ENCODE data around the gene APOBEC3A. TPM values are rescaled to one million over a fixed set of nuclear protein-coding genes. Genes with fewer than 3 reads are reported as not detected.

Gene APOBEC3A
- total and polyA plus RNA-seq, 2 donors (not counting 1 experiment from before 2014, with no cell fraction given), result 2.8 TPM; not detected in 1

DNA sequence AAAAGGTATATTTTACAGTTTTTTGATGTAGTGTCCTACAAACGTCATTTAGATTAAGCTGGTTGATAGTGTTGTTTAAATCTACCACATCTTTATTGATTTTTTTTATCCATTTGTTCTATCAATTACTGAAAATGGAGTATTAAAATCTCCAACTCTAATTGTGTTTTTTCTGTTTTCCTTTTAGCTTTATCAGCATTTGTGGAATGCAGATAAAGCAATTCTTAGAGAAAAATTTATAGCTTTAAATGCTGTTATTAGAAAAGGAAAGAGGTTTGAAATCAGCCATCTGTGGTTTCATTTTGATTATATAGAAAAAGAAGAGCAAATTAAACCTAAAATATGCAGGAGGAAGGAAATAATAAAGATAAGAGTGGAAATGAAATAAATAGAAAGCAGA is 46.0 kb upstream of the APOBEC3A start:
- no peak overlapping the region for H3K4me3 ChIP-seq (ENCODE audit: control extremely low read depth in 1 of 5, extremely low read depth in 1 of 5, insufficient read depth in 1 of 5, low read depth in 2 of 5, low read length in 4 of 5)
- DNase-seq (no peak), ATAC-seq (ENCODE audit: low read depth) (no peak)
- no peak overlapping the region for H3K9ac ChIP-seq (ENCODE audit: low read length)
- ChIA-PET POLR2A (no interaction called here), CTCF (no interaction called here)
- no peaks in the 10 kb centered on the region for H4K20me1 ChIP-seq (ENCODE audit: control insufficient read depth, insufficient read depth, low read length, poor library complexity, severe bottlenecking)
- Mint-ChIP-seq H3K27ac (no peak overlapping the region), H3K4me3 (no peak overlapping the region), H3K9me3 (ENCODE audit: insufficient read depth) (no peaks in the 10 kb centered on the region), H3K27me3 (peaks cover 51% of the 10 kb centered on the region), H3K4me1 (no peaks in the 10 kb centered on the region)
- no peak overlapping the region for H3K27ac ChIP-seq (ENCODE audit: low read length in 2 of 2)
- H3K27me3 ChIP-seq (replicated peaks in 1 of 4; ENCODE audit: control extremely low read depth in 1 of 4, control insufficient read depth in 3 of 4, insufficient read depth in 4 of 4, low read length in 3 of 4), result peaks cover 0 to 11% (median 6%) of the 10 kb centered on the region in 4 experiments
- intact Hi-C loops (cut with micrococcal nuclease), result no loop called here
- no peak overlapping the region for H3K4me2 ChIP-seq (replicated peaks; ENCODE audit: low read depth, low read length, poor library complexity, severe bottlenecking)
- no peaks in the 10 kb centered on the region for H3K9me3 ChIP-seq (ENCODE audit: control extremely low read depth in 1 of 3, control insufficient read depth in 2 of 3, insufficient read depth in 1 of 3, low read length in 2 of 3)
- TF ChIP-seq, protein P1, sequence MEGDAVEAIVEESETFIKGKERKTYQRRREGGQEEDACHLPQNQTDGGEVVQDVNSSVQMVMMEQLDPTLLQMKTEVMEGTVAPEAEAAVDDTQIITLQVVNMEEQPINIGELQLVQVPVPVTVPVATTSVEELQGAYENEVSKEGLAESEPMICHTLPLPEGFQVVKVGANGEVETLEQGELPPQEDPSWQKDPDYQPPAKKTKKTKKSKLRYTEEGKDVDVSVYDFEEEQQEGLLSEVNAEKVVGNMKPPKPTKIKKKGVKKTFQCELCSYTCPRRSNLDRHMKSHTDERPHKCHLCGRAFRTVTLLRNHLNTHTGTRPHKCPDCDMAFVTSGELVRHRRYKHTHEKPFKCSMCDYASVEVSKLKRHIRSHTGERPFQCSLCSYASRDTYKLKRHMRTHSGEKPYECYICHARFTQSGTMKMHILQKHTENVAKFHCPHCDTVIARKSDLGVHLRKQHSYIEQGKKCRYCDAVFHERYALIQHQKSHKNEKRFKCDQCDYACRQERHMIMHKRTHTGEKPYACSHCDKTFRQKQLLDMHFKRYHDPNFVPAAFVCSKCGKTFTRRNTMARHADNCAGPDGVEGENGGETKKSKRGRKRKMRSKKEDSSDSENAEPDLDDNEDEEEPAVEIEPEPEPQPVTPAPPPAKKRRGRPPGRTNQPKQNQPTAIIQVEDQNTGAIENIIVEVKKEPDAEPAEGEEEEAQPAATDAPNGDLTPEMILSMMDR (IDR thresholded peaks at IDR 0.05), result no peak
- TF ChIP-seq EZH2 (IDR thresholded peaks at IDR 0.05; ENCODE audit: borderline replicate concordance, insufficient read depth, low read depth, low read length, poor library complexity, severe bottlenecking), result no peak
- H2AFZ ChIP-seq (ENCODE audit: insufficient read depth, low read depth, low read length, poor library complexity, severe bottlenecking), result no peak overlapping the region
- H3K79me2 ChIP-seq (ENCODE audit: control insufficient read depth, insufficient read depth, low read length), result no peaks in the 10 kb centered on the region
- no peaks in the 10 kb centered on the region for H3K36me3 ChIP-seq (replicated peaks in 1 of 2; ENCODE audit: control extremely low read depth in 1 of 2, control insufficient read depth in 1 of 2, extremely low read depth in 1 of 2, insufficient read depth in 2 of 2, low read length in 1 of 2)
- no CpG with 5 or more reads among the region's 1 CpG for WGBS (ENCODE audit: insufficient coverage)
- peaks cover 0 to 6% of the 10 kb centered on the region in 2 donors for H3K4me1 ChIP-seq (ENCODE audit: control insufficient read depth in 2 of 2, insufficient read depth in 2 of 2, low read length in 2 of 2)

DNA sequence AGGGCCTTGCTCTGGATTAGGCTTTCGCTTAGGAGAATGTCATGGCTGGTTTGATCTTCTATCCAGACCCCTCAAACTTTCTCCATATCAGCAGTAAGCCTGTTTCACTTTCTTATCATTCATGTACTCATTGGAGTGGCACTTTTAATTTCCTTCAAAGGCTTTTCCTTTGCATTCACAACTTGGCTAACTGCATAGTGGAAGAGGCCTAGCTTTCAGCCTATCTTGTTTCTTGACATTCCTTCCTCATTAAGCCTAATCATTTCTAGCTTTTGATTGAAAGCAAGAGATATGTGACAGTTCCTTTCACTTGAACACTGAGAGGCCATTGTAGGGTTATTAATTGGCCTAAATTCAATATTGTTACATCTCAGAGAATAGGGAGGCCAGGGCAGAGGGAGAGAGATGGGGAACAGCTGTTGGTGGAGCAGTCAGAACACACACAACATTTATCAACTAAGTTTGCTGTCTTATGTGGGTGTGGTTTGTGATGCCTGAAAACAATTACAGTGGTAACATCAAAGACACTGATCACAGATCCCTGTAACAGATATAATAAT is 37.7 kb upstream of the APOBEC3A start:
- no peaks in the 10 kb centered on the region for H3K9me3 Mint-ChIP-seq (ENCODE audit: insufficient read depth)
- H4K20me1 ChIP-seq (ENCODE audit: control insufficient read depth, insufficient read depth, low read length, poor library complexity, severe bottlenecking), result no peaks in the 10 kb centered on the region
- no peak for TF ChIP-seq EZH2 (IDR thresholded peaks at IDR 0.05; ENCODE audit: borderline replicate concordance, insufficient read depth, low read depth, low read length, poor library complexity, severe bottlenecking)
- TF ChIP-seq, protein P1 (IDR thresholded peaks at IDR 0.05), result no peak
- no peak overlapping the region for H3K27ac Mint-ChIP-seq
- no peak overlapping the region for H3K4me3 Mint-ChIP-seq
- intact Hi-C loops (cut with micrococcal nuclease), result no loop called here
- H3K4me3 ChIP-seq (ENCODE audit: control extremely low read depth in 1 of 5, extremely low read depth in 1 of 5, insufficient read depth in 1 of 5, low read depth in 2 of 5, low read length in 4 of 5), result no peak overlapping the region
- peaks cover 0 to 26% (median 2%) of the 10 kb centered on the region in 4 experiments for H3K27me3 ChIP-seq (replicated peaks in 1 of 4; ENCODE audit: control extremely low read depth in 1 of 4, control insufficient read depth in 3 of 4, insufficient read depth in 4 of 4, low read length in 3 of 4)
- H3K9ac ChIP-seq (ENCODE audit: low read length), result no peak overlapping the region
- H3K9me3 ChIP-seq (ENCODE audit: control extremely low read depth in 1 of 3, control insufficient read depth in 2 of 3, insufficient read depth in 1 of 3, low read length in 2 of 3), result no peaks in the 10 kb centered on the region
- H3K4me1 Mint-ChIP-seq, result no peaks in the 10 kb centered on the region
- H3K27ac ChIP-seq (ENCODE audit: low read length in 2 of 2), result no peak overlapping the region
- no peaks in the 10 kb centered on the region for H3K4me1 ChIP-seq (ENCODE audit: control insufficient read depth in 2 of 2, insufficient read depth in 2 of 2, low read length in 2 of 2)
- no CpG with 5 or more reads among the region's 1 CpG for WGBS (ENCODE audit: insufficient coverage)
- POLR2A ChIA-PET, result no interaction called here
- peaks cover 57% of the 10 kb centered on the region for H3K27me3 Mint-ChIP-seq
- no peak overlapping the region for H3K4me2 ChIP-seq (replicated peaks; ENCODE audit: low read depth, low read length, poor library complexity, severe bottlenecking)
- no peaks in the 10 kb centered on the region for H3K79me2 ChIP-seq (ENCODE audit: control insufficient read depth, insufficient read depth, low read length)
- ATAC-seq (ENCODE audit: low read depth) (no peak), DNase-seq (no peak)
- CTCF ChIA-PET, result no interaction called here
- no peak overlapping the region for H2AFZ ChIP-seq (ENCODE audit: insufficient read depth, low read depth, low read length, poor library complexity, severe bottlenecking)
- H3K36me3 ChIP-seq (replicated peaks in 1 of 2; ENCODE audit: control extremely low read depth in 1 of 2, control insufficient read depth in 1 of 2, extremely low read depth in 1 of 2, insufficient read depth in 2 of 2, low read length in 1 of 2), result no peaks in the 10 kb centered on the region

All from B cell (primary cell).